Measurements from ENCODE around the gene STK32A.

GRCh38 chr5:147234239-147234824 lies 494 bp upstream of the STK32A start:
- TF ChIP-seq CTCF (IDR thresholded peaks at IDR 0.05) (no peak), POLR2A (IDR thresholded peaks at IDR 0.05) (no peak)
